CD14-positive monocyte (primary cell): Measurements from ENCODE around the gene SLC22A4. TPM values are rescaled to one million over a fixed set of nuclear protein-coding genes. Genes with fewer than 3 reads are reported as not detected.
A peak's percentile ranks its signal among the peaks of the same experiment; 100 is the strongest.

Experiments
- DNase-seq, 3 donors: peaks; one replicate each; pipeline ENCODE4 v3.0.0-alpha.2; 2011 to 2022
- H2AFZ ChIP-seq: 2 replicates; pipeline ENCODE4 v1.6.0; 2012; ENCODE audit warnings: mild to moderate bottlenecking, low read depth, low read length, inconsistent platforms; ENCODE audit not compliant: insufficient read depth, poor library complexity, severe bottlenecking
- H3K27ac ChIP-seq, 2 donors: 1 replicate in 1 of 2; 2 replicates in 1 of 2; pipeline ENCODE4 v1.5.1; 2012 to 2013; ENCODE audit warnings: low read length in 2 of 2, control low read depth in 1 of 2, inconsistent platforms in 1 of 2, low read depth in 1 of 2, mild to moderate bottlenecking in 1 of 2
- H3K27me3 ChIP-seq, 2 donors: one replicate each; pipeline versions ENCODE4 v1.6.0 to v1.6.1; 2011 to 2013; ENCODE audit warnings: low read length in 2 of 2; ENCODE audit not compliant: control insufficient read depth in 2 of 2, insufficient read depth in 2 of 2
- H3K36me3 ChIP-seq, 2 donors: replicated peaks in 1 of 2; 1 replicate in 1 of 2; 2 replicates in 1 of 2; pipeline versions ENCODE4 v1.5.1 to v1.6.1; 2012 to 2013; ENCODE audit warnings: low read length in 2 of 2, control low read depth in 1 of 2, inconsistent platforms in 1 of 2, mild to moderate bottlenecking in 1 of 2; ENCODE audit not compliant: insufficient read depth in 2 of 2, control insufficient read depth in 1 of 2
- H3K4me1 ChIP-seq, 2 donors: 1 replicate in 1 of 2; 2 replicates in 1 of 2; pipeline versions ENCODE4 v1.5.1 to v1.6.1; 2012 to 2013; ENCODE audit warnings: low read length in 2 of 2, control low read depth in 1 of 2, inconsistent platforms in 1 of 2, mild to moderate bottlenecking in 1 of 2, moderate library complexity in 1 of 2; ENCODE audit not compliant: insufficient read depth in 2 of 2, control insufficient read depth in 1 of 2
- H3K4me2 ChIP-seq: replicated peaks from 2 replicates; pipeline ENCODE3; 2012; ENCODE audit warnings: low read length, moderate library complexity, mild to moderate bottlenecking; ENCODE audit not compliant: poor library complexity, severe bottlenecking; ENCODE audit errors: extremely low read depth
- H3K4me3 ChIP-seq, 3 experiments: fragments of 200-600 bp in 1 of 3; sonication (generic) in 1 of 3; replicated peaks in 1 of 3; 1 replicate in 2 of 3; 2 replicates in 1 of 3; pipeline ENCODE4 v1.5.1; 2011 to 2013; ENCODE audit warnings: low read length in 3 of 3, mild to moderate bottlenecking in 3 of 3, control low read depth in 2 of 3, low read depth in 2 of 3, inconsistent platforms in 1 of 3, moderate library complexity in 1 of 3
- H3K79me2 ChIP-seq: 2 replicates; pipeline ENCODE4 v1.6.0; 2012; ENCODE audit warnings: mild to moderate bottlenecking, control low read depth, inconsistent platforms, low read length, moderate library complexity; ENCODE audit not compliant: insufficient read depth
- H3K9ac ChIP-seq: 2 replicates; pipeline ENCODE4 v1.6.0; 2017; ENCODE audit warnings: low read length, mild to moderate bottlenecking; ENCODE audit not compliant: insufficient read depth, poor library complexity, severe bottlenecking
- H3K9me3 ChIP-seq, 2 donors: replicated peaks in 1 of 2; 1 replicate in 1 of 2; 2 replicates in 1 of 2; pipeline versions ENCODE4 v1.5.1 to v1.6.1; 2012 to 2013; ENCODE audit warnings: low read length in 2 of 2, control low read depth in 1 of 2; ENCODE audit not compliant: control insufficient read depth in 1 of 2, insufficient read depth in 1 of 2
- H4K20me1 ChIP-seq: 2 replicates; pipeline ENCODE4 v1.6.0; 2012; ENCODE audit warnings: mild to moderate bottlenecking, low read length, control low read depth, moderate library complexity; ENCODE audit not compliant: insufficient read depth
- H3K27ac Mint-ChIP-seq, 7 donors: one replicate each; pipeline ENCODE4 v1.8.0; 2020; ENCODE audit warnings: mild to moderate bottlenecking in 7 of 7, mixed read lengths in 7 of 7, moderate library complexity in 6 of 7, inconsistent platforms in 2 of 7
- H3K27me3 Mint-ChIP-seq, 3 donors: one replicate each; pipeline ENCODE4 v1.8.0; 2021 to 2022; ENCODE audit warnings: low read depth in 3 of 3, mild to moderate bottlenecking in 3 of 3, mixed read lengths in 3 of 3, moderate library complexity in 3 of 3, inconsistent platforms in 1 of 3
- H3K36me3 Mint-ChIP-seq, 2 donors: one replicate each; pipeline ENCODE4 v1.8.0; 2020; ENCODE audit warnings: mixed read lengths in 2 of 2, inconsistent platforms in 1 of 2, mild to moderate bottlenecking in 1 of 2
- H3K4me1 Mint-ChIP-seq: one replicate; pipeline ENCODE4 v1.8.0; 2020; ENCODE audit warnings: mild to moderate bottlenecking, mixed read lengths
- H3K4me3 Mint-ChIP-seq, 2 donors: one replicate each; pipeline ENCODE4 v1.8.0; 2020; ENCODE audit warnings: mild to moderate bottlenecking in 2 of 2, mixed read lengths in 2 of 2, moderate library complexity in 1 of 2
- H3K9me3 Mint-ChIP-seq, 7 donors: one replicate each; pipeline ENCODE4 v1.8.0; 2020 to 2022; ENCODE audit warnings: mixed read lengths in 7 of 7, mild to moderate bottlenecking in 6 of 7, moderate library complexity in 6 of 7, inconsistent platforms in 2 of 7
- CTCF ChIP-seq: fragments of 200-600 bp; IDR thresholded peaks from one replicate; pipeline ENCODE4 v1.8.0; 2022; ENCODE audit warnings: antibody characterized with exemption, mild to moderate bottlenecking
- WGBS: methylation state at CpG from one replicate; pipeline ENCODE4 v1.1.5; 2013; ENCODE audit warnings: missing lambda C conversion rate; ENCODE audit not compliant: insufficient coverage; 5-methylcytosine and 5-hydroxymethylcytosine counted together
- intact Hi-C, 2 donors: fragments of 100-400 bp; cut with micrococcal nuclease; formaldehyde crosslinking; loops; one replicate each; pipeline versions ENCODE4 v1.15.0 to v1.15.1; 2023
- polyA plus RNA-seq, 3 donors: library from polyadenylated mRNA; depleted of rRNA in 1 of 3; unstranded in 2 of 3; stranded (reverse) in 1 of 3; fragments of 300-500 nt in 2 of 3; fragments of >200 nt in 1 of 3; fragmentation: Illumina TruSeq in 2 of 3; gene quantifications; 1 replicate in 2 of 3; 2 replicates in 1 of 3; pipeline ENCODE4 v1.2.3, GENCODE V29; 2012 to 2021

Gene SLC22A4
- polyA plus RNA-seq, 3 donors = 7.2 to 13.0 (median 12.2) TPM

DNA sequence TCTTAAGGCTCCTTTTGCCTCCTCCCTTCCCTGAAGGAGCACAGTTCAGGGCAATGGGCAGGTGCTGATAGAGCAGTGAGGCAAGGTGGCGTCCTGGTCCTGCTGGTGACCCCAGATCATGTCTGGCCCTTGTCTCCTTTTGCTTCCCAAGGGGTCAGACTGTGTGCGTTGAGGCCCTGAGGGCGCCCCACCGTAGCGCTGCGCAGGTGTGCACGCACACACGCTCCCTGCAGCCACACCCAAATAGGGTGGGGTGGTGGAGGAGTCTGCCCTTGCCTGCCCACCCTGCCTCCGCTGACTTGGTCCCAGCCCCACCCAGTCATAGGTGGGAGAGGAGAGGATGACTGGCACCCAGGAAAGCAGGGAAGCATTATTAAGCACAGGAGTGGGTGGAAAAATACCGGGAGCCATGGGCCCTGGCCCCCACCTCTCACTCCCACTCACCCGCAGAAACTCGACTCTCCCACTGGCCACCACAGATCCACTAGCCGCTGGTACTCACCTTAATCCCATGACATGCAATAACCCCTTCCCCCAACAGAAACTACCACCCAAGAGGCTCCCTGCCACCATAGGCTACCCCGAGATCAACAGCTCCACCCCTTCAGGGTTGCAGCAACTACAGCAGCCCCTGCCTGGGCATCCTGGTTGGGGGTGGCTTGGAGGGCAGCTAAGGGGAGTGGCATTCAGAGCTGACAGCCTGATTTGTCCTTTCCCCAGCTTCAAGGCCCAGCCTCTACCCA is 20.0 kb upstream of the SLC22A4 start:
- no peak overlapping the region for H2AFZ ChIP-seq
- H3K4me3 Mint-ChIP-seq = no peak overlapping the region
- intact Hi-C loops = loop anchor here (5.0 to 10.0 kb wide), 2 partner anchors 48 to 51 kb away; no protein-coding TSS in a partner anchor
- no peaks in the 10 kb centered on the region for H3K36me3 ChIP-seq
- no peak overlapping the region for H3K4me3 ChIP-seq
- H3K9me3 Mint-ChIP-seq = no peaks in the 10 kb centered on the region
- peaks cover 2% of the 10 kb centered on the region in 2 donors for H3K36me3 Mint-ChIP-seq
- peaks cover 8 to 16% (median 15%) of the 10 kb centered on the region in 3 donors for H3K27me3 Mint-ChIP-seq
- no peaks in the 10 kb centered on the region for H3K9me3 ChIP-seq
- peaks cover 6 to 25% of the 10 kb centered on the region in 2 donors for H3K4me1 ChIP-seq
- no peak for TF ChIP-seq CTCF
- no peaks in the 10 kb centered on the region for H4K20me1 ChIP-seq
- no peaks in the 10 kb centered on the region for H3K27me3 ChIP-seq
- H3K27ac ChIP-seq = no peak overlapping the region
- peak overlapping the region in 1 of 7 donors; percentile 32 for H3K27ac Mint-ChIP-seq
- H3K79me2 ChIP-seq = no peaks in the 10 kb centered on the region
- WGBS = 89% methylated on average over 5 of the region's 14 CpGs
- H3K4me2 ChIP-seq = no peak overlapping the region
- no peak overlapping the region for H3K9ac ChIP-seq
- H3K4me1 Mint-ChIP-seq = peaks cover 27% of the 10 kb centered on the region
- DNase-seq = no peak

DNA sequence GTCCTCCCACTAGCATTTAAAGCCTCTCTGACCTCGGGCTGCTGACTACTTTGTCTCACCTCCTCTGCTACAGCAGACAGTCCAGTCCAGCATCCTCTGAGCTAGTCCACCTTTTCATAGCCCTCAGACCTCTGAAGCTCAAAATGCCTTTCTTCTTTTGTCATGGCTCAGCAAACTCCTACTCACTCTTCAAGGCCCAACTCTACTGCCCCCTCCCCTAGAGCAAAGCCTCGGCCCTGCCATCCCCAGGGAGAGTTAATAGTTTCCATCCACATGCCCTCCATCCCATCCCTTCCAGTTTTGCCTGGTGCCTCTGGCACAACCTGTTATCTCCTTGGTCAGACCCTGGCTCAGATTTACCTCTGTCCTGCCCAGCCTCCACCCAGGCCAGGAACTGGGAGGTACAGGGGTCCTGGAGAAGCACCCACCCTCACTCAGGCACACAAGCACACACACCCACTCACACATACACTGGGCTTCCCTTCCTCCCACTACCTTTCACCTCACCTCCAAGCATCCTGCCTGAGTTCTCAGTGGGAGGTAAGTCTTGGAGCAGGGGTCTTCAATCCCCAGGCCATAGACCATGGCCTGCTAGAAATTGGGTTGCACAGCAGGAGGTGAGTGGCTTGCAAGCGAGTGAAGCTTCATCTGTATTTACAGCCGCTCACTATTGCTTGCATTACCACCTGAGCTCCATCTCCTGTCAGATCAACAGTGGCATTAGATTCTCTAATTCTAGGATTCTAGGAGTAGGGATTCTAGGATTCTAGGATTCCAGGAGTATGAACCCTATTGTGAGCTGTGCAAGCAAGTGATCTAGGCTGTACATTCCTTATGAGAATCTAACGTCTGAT is 18.6 kb upstream of the SLC22A4 start:
- H3K27me3 ChIP-seq = no peaks in the 10 kb centered on the region
- H3K36me3 ChIP-seq = no peaks in the 10 kb centered on the region
- no peak overlapping the region for H3K4me3 ChIP-seq
- Mint-ChIP-seq H3K9me3 (peaks cover 0 to 5% (median 2%) of the 10 kb centered on the region in 7 donors), H3K4me3 (no peak overlapping the region), H3K4me1 (peaks cover 33% of the 10 kb centered on the region), H3K27me3 (peaks cover 8 to 16% (median 13%) of the 10 kb centered on the region in 3 donors), H3K27ac (no peak overlapping the region), H3K36me3 (peaks cover 2% of the 10 kb centered on the region in 2 donors)
- no peak overlapping the region for H2AFZ ChIP-seq
- peaks cover 6 to 31% of the 10 kb centered on the region in 2 donors for H3K4me1 ChIP-seq
- H3K27ac ChIP-seq = no peak overlapping the region
- DNase-seq = no peak
- intact Hi-C loops = loop anchor here in 1 of 2 donors (10.0 kb wide), 1 partner anchor 49 kb away; no protein-coding TSS in a partner anchor
- no peak for TF ChIP-seq CTCF
- no peaks in the 10 kb centered on the region for H4K20me1 ChIP-seq
- H3K9ac ChIP-seq = no peak overlapping the region
- H3K79me2 ChIP-seq = no peaks in the 10 kb centered on the region
- H3K4me2 ChIP-seq = no peak overlapping the region
- WGBS = 82% methylated on average over 1 of the region's 5 CpGs
- H3K9me3 ChIP-seq = no peaks in the 10 kb centered on the region
